T-helper 2 cell treated with Interferon-gamma antibody and Interleukin-4, amounts not matched to agents 100 ng/mL and 5 ng/mL, for 36 hours (primary cell): ENCODE data around the gene ZBTB42. TPM values are rescaled to one million over a fixed set of nuclear protein-coding genes. Genes with fewer than 3 reads are reported as not detected.

Source experiments
- intact Hi-C: fragments of 100-400 bp; cut with micrococcal nuclease; formaldehyde crosslinking; loops from one replicate; pipeline ENCODE4 v1.15.1; 2023
- total RNA-seq: library from RNA; stranded (reverse); gene quantifications from 2 replicates; pipeline ENCODE4 v1.2.3, GENCODE V29; 2022

ZBTB42 gene
- total RNA-seq, 1 donor from 2014 or later, result 5.4 TPM

- intact Hi-C loops, result loop anchor here (10.0 kb wide), 1 partner anchor 231 kb away; the partner anchor contains the start of gene CDCA4
Observed at GRCh38 chr14:104793703-104793959, 7.3 kb upstream of the ZBTB42 start.

GRCh38 chr14:104794099-104794498 lies 6.8 kb upstream of the ZBTB42 start:
- intact Hi-C loops, result loop anchor here (10.0 kb wide), 1 partner anchor 231 kb away; the partner anchor contains the start of gene CDCA4

- intact Hi-C loops, result loop anchor here (10.0 kb wide), 1 partner anchor 230 kb away; the partner anchor contains the start of gene CDCA4
Observed at GRCh38 chr14:104794631-104794992, 6.3 kb upstream of the ZBTB42 start.

GRCh38 chr14:104794993-104795780 lies 5.7 kb upstream of the ZBTB42 start, which contains the start of gene AKT1:
TSS of gene AKT1 (minus strand) at chr14:104795748. CDS start at chr14:104792643, 3,105 bp downstream.
- intact Hi-C loops, result loop anchor here (5.0 to 10.0 kb wide), 2 partner anchors 230 to 507 kb away; partner anchors contain the start of genes BRF1 and CDCA4

GRCh38 chr14:104795781-104796686 lies 4.9 kb upstream of the ZBTB42 start:
- intact Hi-C loops, result loop anchor here (5.0 to 10.0 kb wide), 2 partner anchors 229 to 506 kb away; partner anchors contain the start of genes BRF1 and CDCA4

- intact Hi-C loops, result loop anchor here (5.0 to 10.0 kb wide), 2 partner anchors 228 to 506 kb away; partner anchors contain the start of genes BRF1 and CDCA4
Observed at GRCh38 chr14:104796687-104797081, 4.2 kb upstream of the ZBTB42 start.

GRCh38 chr14:104797115-104798044 lies 3.5 kb upstream of the ZBTB42 start:
- intact Hi-C loops, result loop anchor here (5.0 to 10.0 kb wide), 2 partner anchors 227 to 505 kb away; partner anchors contain the start of genes BRF1 and CDCA4

- intact Hi-C loops, result loop anchor here (5.0 to 10.0 kb wide), 2 partner anchors 226 to 504 kb away; partner anchors contain the start of genes BRF1 and CDCA4
Observed at GRCh38 chr14:104798300-104799243, 2.3 kb upstream of the ZBTB42 start.

- intact Hi-C loops, result loop anchor here (1.0 to 10.0 kb wide), 5 partner anchors 27 to 503 kb away; partner anchors contain the start of genes BRF1, CDCA4 and SIVA1
Observed at GRCh38 chr14:104799244-104800014, 1.5 kb upstream of the ZBTB42 start.

- intact Hi-C loops, result loop anchor here (1.0 to 2.0 kb wide), 3 partner anchors 26 to 47 kb away; partner anchors contain the start of gene SIVA1
Observed at GRCh38 chr14:104800015-104800770, 708 bp upstream of the ZBTB42 start.

GRCh38 chr14:104801520-104802393 lies 856 bp downstream of the ZBTB42 start:
- intact Hi-C loops, result loop anchor here (2.0 kb wide), 1 partner anchor 33 kb away; no protein-coding TSS in a partner anchor

GRCh38 chr14:104802394-104803184 lies 1.7 kb downstream of the ZBTB42 start:
- intact Hi-C loops, result no loop called here

GRCh38 chr14:104803280-104803911 lies 2.5 kb downstream of the ZBTB42 start:
- intact Hi-C loops, result no loop called here

GRCh38 chr14:104803912-104804410 lies 3.1 kb downstream of the ZBTB42 start:
- intact Hi-C loops, result no loop called here
